Measurements from ENCODE around the gene ANKRD34A. TPM values are rescaled to one million over a fixed set of nuclear protein-coding genes. Genes with fewer than 3 reads are reported as not detected.

Gene ANKRD34A
- total and polyA plus RNA-seq, 2 donors, result 0.19 to 0.89 TPM

- H3K4me3 ChIP-seq (ENCODE audit: low read length in 2 of 2), result peak overlapping the region; percentile 76 to 92
Observed at GRCh38 chr1:145992958-145993617, 28.7 kb upstream of the ANKRD34A start.

GRCh38 chr1:145992502-145992936 is 28.1 kb upstream of the ANKRD34A start:
- no peak for DNase-seq (ENCODE audit: low read depth in 6 of 9, low spot score in 9 of 9)

More at GRCh38 chr1:145992958-145993617, 28.7 kb upstream of the ANKRD34A start:
- no peak for DNase-seq (ENCODE audit: low read depth in 6 of 9, low spot score in 9 of 9)
- peak overlapping the region; percentile 56 to 99 for H3K27ac ChIP-seq (ENCODE audit: low read depth in 1 of 2, low read length in 1 of 2)
- H3K9me3 ChIP-seq (ENCODE audit: control insufficient read depth in 2 of 2, insufficient read depth in 1 of 2, low read length in 1 of 2), result peaks cover 0 to 2% of the 10 kb centered on the region in 2 donors
- 69% methylated on average over 5 of the region's 5 CpGs for WGBS
- no peaks in the 10 kb centered on the region for H3K27me3 ChIP-seq (ENCODE audit: control insufficient read depth in 2 of 2, insufficient read depth in 1 of 2, low read length in 1 of 2)
- H3K4me1 ChIP-seq (ENCODE audit: control insufficient read depth in 2 of 2, insufficient read depth in 2 of 2, low read length in 2 of 2), result peaks cover 5 to 33% of the 10 kb centered on the region in 2 donors
- H3K36me3 ChIP-seq (ENCODE audit: control insufficient read depth in 2 of 2, insufficient read depth in 2 of 2, low read length in 1 of 2), result peaks cover 31 to 34% of the 10 kb centered on the region in 2 donors

GRCh38 chr1:145991735-145992412 is 27.5 kb upstream of the ANKRD34A start:
- WGBS, result 92% methylated on average over 10 of the region's 10 CpGs
- Histone ChIP-seq H3K4me3 (ENCODE audit: low read length in 2 of 2) (peak overlapping the region in 1 of 2 donors; percentile 92), H3K36me3 (ENCODE audit: control insufficient read depth in 2 of 2, insufficient read depth in 2 of 2, low read length in 1 of 2) (peaks cover 31 to 34% of the 10 kb centered on the region in 2 donors), H3K4me1 (ENCODE audit: control insufficient read depth in 2 of 2, insufficient read depth in 2 of 2, low read length in 2 of 2) (peaks cover 5 to 29% of the 10 kb centered on the region in 2 donors), H3K9me3 (ENCODE audit: control insufficient read depth in 2 of 2, insufficient read depth in 1 of 2, low read length in 1 of 2) (peaks cover 0 to 2% of the 10 kb centered on the region in 2 donors), H3K27me3 (ENCODE audit: control insufficient read depth in 2 of 2, insufficient read depth in 1 of 2, low read length in 1 of 2) (no peaks in the 10 kb centered on the region), H3K27ac (ENCODE audit: low read depth in 1 of 2, low read length in 1 of 2) (peak overlapping the region; percentile 8 to 43)
- DNase-seq (ENCODE audit: low read depth in 6 of 9, low spot score in 9 of 9), result no peak

More at GRCh38 chr1:145992502-145992936, 28.1 kb upstream of the ANKRD34A start:
- Histone ChIP-seq H3K9me3 (ENCODE audit: control insufficient read depth in 2 of 2, insufficient read depth in 1 of 2, low read length in 1 of 2) (peaks cover 0 to 2% of the 10 kb centered on the region in 2 donors), H3K27ac (ENCODE audit: low read depth in 1 of 2, low read length in 1 of 2) (peak overlapping the region; percentile 34 to 56), H3K4me1 (ENCODE audit: control insufficient read depth in 2 of 2, insufficient read depth in 2 of 2, low read length in 2 of 2) (peaks cover 5 to 29% of the 10 kb centered on the region in 2 donors), H3K4me3 (ENCODE audit: low read length in 2 of 2) (peak overlapping the region; percentile 76 to 92), H3K27me3 (ENCODE audit: control insufficient read depth in 2 of 2, insufficient read depth in 1 of 2, low read length in 1 of 2) (no peaks in the 10 kb centered on the region), H3K36me3 (ENCODE audit: control insufficient read depth in 2 of 2, insufficient read depth in 2 of 2, low read length in 1 of 2) (peaks cover 31 to 34% of the 10 kb centered on the region in 2 donors)
- 71% methylated on average over 1 of the region's 1 CpG for WGBS

- peaks cover 6 to 37% of the 10 kb centered on the region in 2 donors for H3K4me1 ChIP-seq (ENCODE audit: control insufficient read depth in 2 of 2, insufficient read depth in 2 of 2, low read length in 2 of 2)
- no peaks in the 10 kb centered on the region for H3K27me3 ChIP-seq (ENCODE audit: control insufficient read depth in 2 of 2, insufficient read depth in 1 of 2, low read length in 1 of 2)
- H3K4me3 ChIP-seq (ENCODE audit: low read length in 2 of 2), result no peak overlapping the region
- no peak for DNase-seq (ENCODE audit: low read depth in 6 of 9, low spot score in 9 of 9)
- WGBS, result 97% methylated on average over 7 of the region's 7 CpGs
- peaks cover 0 to 2% of the 10 kb centered on the region in 2 donors for H3K9me3 ChIP-seq (ENCODE audit: control insufficient read depth in 2 of 2, insufficient read depth in 1 of 2, low read length in 1 of 2)
- H3K36me3 ChIP-seq (ENCODE audit: control insufficient read depth in 2 of 2, insufficient read depth in 2 of 2, low read length in 1 of 2), result peaks cover 30 to 34% of the 10 kb centered on the region in 2 donors
- peak overlapping the region in 1 of 2 donors; percentile 78 for H3K27ac ChIP-seq (ENCODE audit: low read depth in 1 of 2, low read length in 1 of 2)
Observed at GRCh38 chr1:145990249-145990855, 26.0 kb upstream of the ANKRD34A start.

DNA sequence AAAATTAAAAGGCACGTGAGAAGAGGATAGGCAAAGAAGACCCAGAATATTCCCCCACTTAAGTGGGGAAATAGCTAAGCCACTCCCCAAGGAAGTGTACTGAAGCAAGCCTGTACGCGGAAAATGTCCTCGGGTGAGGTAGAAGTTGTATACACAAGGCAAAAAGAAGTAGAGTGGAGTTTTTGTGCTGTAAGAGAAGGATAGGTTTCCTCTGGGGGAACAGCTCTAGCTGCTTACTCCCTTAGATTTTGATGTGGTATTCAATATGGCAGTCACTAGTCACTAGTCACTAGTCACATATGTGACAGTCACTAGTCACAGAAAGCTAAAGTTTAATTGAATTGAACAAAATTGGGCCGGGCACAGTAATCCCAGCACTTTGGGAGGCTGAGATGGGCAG is 24.4 kb upstream of the ANKRD34A start:
- Histone ChIP-seq H3K27ac (ENCODE audit: low read depth in 1 of 2, low read length in 1 of 2) (peak overlapping the region; percentile 64 to 81), H3K4me3 (ENCODE audit: low read length in 2 of 2) (no peak overlapping the region), H3K27me3 (ENCODE audit: control insufficient read depth in 2 of 2, insufficient read depth in 1 of 2, low read length in 1 of 2) (no peaks in the 10 kb centered on the region), H3K36me3 (ENCODE audit: control insufficient read depth in 2 of 2, insufficient read depth in 2 of 2, low read length in 1 of 2) (peaks cover 14 to 18% of the 10 kb centered on the region in 2 donors), H3K9me3 (ENCODE audit: control insufficient read depth in 2 of 2, insufficient read depth in 1 of 2, low read length in 1 of 2) (no peaks in the 10 kb centered on the region), H3K4me1 (ENCODE audit: control insufficient read depth in 2 of 2, insufficient read depth in 2 of 2, low read length in 2 of 2) (peaks cover 8 to 42% of the 10 kb centered on the region in 2 donors)
- WGBS, result 66% methylated on average over 5 of the region's 5 CpGs
- peak in 2 of 9 donors; percentile 42 to 70 for DNase-seq (ENCODE audit: low read depth in 6 of 9, low spot score in 9 of 9)

- no peak for DNase-seq (ENCODE audit: low read depth in 6 of 9, low spot score in 9 of 9)
- Histone ChIP-seq H3K4me1 (ENCODE audit: control insufficient read depth in 2 of 2, insufficient read depth in 2 of 2, low read length in 2 of 2) (peaks cover 8 to 41% of the 10 kb centered on the region in 2 donors), H3K36me3 (ENCODE audit: control insufficient read depth in 2 of 2, insufficient read depth in 2 of 2, low read length in 1 of 2) (peaks cover 6 to 10% of the 10 kb centered on the region in 2 donors), H3K27ac (ENCODE audit: low read depth in 1 of 2, low read length in 1 of 2) (peak overlapping the region in 1 of 2 donors; percentile 5), H3K9me3 (ENCODE audit: control insufficient read depth in 2 of 2, insufficient read depth in 1 of 2, low read length in 1 of 2) (no peaks in the 10 kb centered on the region), H3K4me3 (ENCODE audit: low read length in 2 of 2) (no peak overlapping the region), H3K27me3 (ENCODE audit: control insufficient read depth in 2 of 2, insufficient read depth in 1 of 2, low read length in 1 of 2) (no peaks in the 10 kb centered on the region)
- WGBS, result 97% methylated on average over 1 of the region's 1 CpG
Observed at GRCh38 chr1:145987926-145988325, 23.6 kb upstream of the ANKRD34A start.

DNA sequence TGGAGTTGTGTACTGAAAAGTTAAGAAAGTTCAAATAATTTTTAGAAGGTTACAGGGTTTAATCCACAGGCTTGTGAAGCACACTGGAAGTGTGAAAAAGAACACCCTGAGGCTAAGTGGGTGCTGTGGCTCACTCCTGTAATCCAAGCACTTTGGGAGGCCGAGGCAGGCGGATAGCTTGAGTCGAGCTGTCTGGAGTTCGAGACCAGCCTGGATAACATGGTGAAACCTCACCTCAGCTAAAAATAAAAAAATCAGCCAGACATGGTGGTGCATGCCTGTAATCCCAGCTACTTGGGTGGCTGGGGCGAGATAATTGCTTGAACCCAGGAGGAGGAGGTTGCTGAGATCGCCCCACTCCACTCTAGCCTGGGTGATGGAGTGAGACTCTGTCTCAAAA is 22.2 kb upstream of the ANKRD34A start:
- Histone ChIP-seq H3K9me3 (ENCODE audit: control insufficient read depth in 2 of 2, insufficient read depth in 1 of 2, low read length in 1 of 2) (no peaks in the 10 kb centered on the region), H3K27me3 (ENCODE audit: control insufficient read depth in 2 of 2, insufficient read depth in 1 of 2, low read length in 1 of 2) (no peaks in the 10 kb centered on the region), H3K4me1 (ENCODE audit: control insufficient read depth in 2 of 2, insufficient read depth in 2 of 2, low read length in 2 of 2) (peaks cover 6 to 49% of the 10 kb centered on the region in 2 donors), H3K27ac (ENCODE audit: low read depth in 1 of 2, low read length in 1 of 2) (no peak overlapping the region), H3K36me3 (ENCODE audit: control insufficient read depth in 2 of 2, insufficient read depth in 2 of 2, low read length in 1 of 2) (no peaks in the 10 kb centered on the region), H3K4me3 (ENCODE audit: low read length in 2 of 2) (no peak overlapping the region)
- WGBS, result 98% methylated on average over 6 of the region's 6 CpGs
- DNase-seq (ENCODE audit: low read depth in 6 of 9, low spot score in 9 of 9), result no peak

- Histone ChIP-seq H3K9me3 (ENCODE audit: control insufficient read depth in 2 of 2, insufficient read depth in 1 of 2, low read length in 1 of 2) (no peaks in the 10 kb centered on the region), H3K36me3 (ENCODE audit: control insufficient read depth in 2 of 2, insufficient read depth in 2 of 2, low read length in 1 of 2) (no peaks in the 10 kb centered on the region), H3K4me1 (ENCODE audit: control insufficient read depth in 2 of 2, insufficient read depth in 2 of 2, low read length in 2 of 2) (peaks cover 6 to 57% of the 10 kb centered on the region in 2 donors), H3K27ac (ENCODE audit: low read depth in 1 of 2, low read length in 1 of 2) (peak overlapping the region; percentile 61 to 80), H3K4me3 (ENCODE audit: low read length in 2 of 2) (no peak overlapping the region), H3K27me3 (ENCODE audit: control insufficient read depth in 2 of 2, insufficient read depth in 1 of 2, low read length in 1 of 2) (no peaks in the 10 kb centered on the region)
- DNase-seq (ENCODE audit: low read depth in 6 of 9, low spot score in 9 of 9), result no peak
- WGBS, result 66% methylated on average over 15 of the region's 15 CpGs
Observed at GRCh38 chr1:145985502-145986439, 21.4 kb upstream of the ANKRD34A start.
